Skeletal muscle satellite cell (primary cell): ENCODE measurements around the gene FANCC.
"Not testable (repeated sequence)": the region's sequence is repeated elsewhere in the genome, so short reads cannot be mapped to it uniquely, and the experiment has no call there.

ENCODE experiments used
- H3K27me3 ChIP-seq: 2 replicates; pipeline ENCODE4 v1.7.0; 2013; ENCODE audit warnings: low read length; ENCODE audit not compliant: control insufficient read depth, insufficient read depth
- H3K36me3 ChIP-seq: 2 replicates; pipeline ENCODE4 v1.7.0; 2013; ENCODE audit warnings: mild to moderate bottlenecking, control low read depth, low read length; ENCODE audit not compliant: insufficient read depth
- H3K4me1 ChIP-seq: 2 replicates; pipeline ENCODE4 v1.7.0; 2013; ENCODE audit warnings: low read length; ENCODE audit not compliant: control insufficient read depth, insufficient read depth
- H3K4me2 ChIP-seq: 2 replicates; pipeline ENCODE4 v1.7.0; 2013; ENCODE audit warnings: mild to moderate bottlenecking, low read length
- H3K4me3 ChIP-seq: 2 replicates; pipeline ENCODE4 v1.7.0; 2013; ENCODE audit warnings: low read length
- H3K9ac ChIP-seq: 2 replicates; pipeline ENCODE4 v1.7.0; 2013; ENCODE audit warnings: mild to moderate bottlenecking, low read depth, low read length, moderate library complexity
- H3K9me3 ChIP-seq: replicated peaks from 2 replicates; pipeline ENCODE4 v1.7.0; 2013; ENCODE audit warnings: mild to moderate bottlenecking, control low read depth, low read length

FANCC gene

DNA sequence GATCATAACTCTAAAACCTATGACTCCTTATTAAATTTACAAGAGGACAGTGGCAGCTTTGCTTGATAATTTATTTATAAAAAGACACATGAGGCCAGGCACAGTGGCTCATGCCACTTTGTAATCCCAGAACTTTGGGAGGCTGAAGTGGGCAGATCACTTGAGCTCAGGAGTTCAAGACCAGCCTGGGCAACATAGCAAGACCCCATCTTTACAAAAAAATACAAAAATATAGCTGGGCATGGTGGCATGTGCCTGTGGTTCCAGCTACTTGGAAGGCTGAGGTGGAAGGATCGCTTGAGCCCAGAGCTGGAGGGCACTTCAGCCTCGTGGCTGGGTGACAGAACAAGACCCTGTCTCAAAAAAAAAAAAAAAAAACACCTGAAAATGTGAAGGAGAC lies 114.5 kb downstream of the FANCC start:
- not testable (repeated sequence) for H3K36me3 ChIP-seq, H3K9me3 ChIP-seq, H3K9ac ChIP-seq, H3K4me2 ChIP-seq, H3K4me3 ChIP-seq, H3K27me3 ChIP-seq
- H3K4me1 ChIP-seq = peaks cover 18% of the 10 kb centered on the region

DNA sequence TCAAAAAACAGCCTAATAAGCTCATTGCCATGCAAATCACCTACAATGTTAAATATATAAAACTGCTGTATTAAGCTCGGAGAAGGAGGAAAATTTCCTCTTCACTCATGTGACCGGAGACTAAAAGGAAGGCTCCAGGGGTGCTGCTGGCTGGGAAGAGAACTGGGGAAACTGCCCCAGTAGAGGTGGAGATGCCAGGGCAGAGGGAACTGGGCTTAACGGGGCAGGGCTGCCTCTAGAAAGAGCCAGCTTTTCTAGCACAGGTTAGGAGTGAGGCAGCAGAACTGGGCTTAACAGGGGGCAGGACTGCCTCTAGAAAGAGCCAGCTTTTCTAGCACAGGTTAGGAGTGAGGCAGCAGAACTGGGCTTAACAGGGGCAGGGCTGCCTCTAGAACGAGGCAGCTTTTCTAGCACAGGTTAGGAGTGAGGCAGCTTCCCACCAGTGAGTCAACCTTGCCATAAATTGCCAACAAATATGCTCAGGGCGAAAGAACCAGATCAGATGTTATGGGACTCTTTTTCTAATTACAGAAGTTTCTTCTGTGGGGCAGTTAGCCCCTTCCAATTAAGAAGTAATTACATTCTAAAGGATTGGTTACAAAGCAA lies 115.3 kb downstream of the FANCC start:
- Histone ChIP-seq H3K9me3 (no peaks in the 10 kb centered on the region), H3K27me3 (no peaks in the 10 kb centered on the region), H3K9ac (no peak overlapping the region), H3K4me1 (peaks cover 27% of the 10 kb centered on the region), H3K4me2 (no peak overlapping the region), H3K36me3 (no peaks in the 10 kb centered on the region), H3K4me3 (no peak overlapping the region)

DNA sequence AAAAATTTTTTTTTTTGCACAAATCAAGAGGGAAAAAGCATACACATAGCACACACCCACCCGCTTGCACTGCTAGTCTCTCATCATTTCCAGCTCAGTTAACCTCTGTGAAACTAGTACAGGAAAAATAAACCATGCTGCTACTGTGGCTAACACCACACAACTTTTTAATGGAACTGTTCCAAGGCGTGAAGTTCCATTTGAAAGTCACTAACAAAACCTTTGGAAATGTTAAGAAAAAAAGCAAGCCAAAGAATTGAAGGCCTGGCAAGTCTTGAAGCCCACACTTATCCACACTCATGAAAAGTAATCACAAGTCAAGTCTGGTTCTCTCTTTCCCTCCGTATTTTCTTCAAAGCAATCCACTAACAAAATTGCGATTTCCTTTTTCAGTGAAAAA lies 116.3 kb downstream of the FANCC start:
- Histone ChIP-seq H3K36me3 (no peaks in the 10 kb centered on the region), H3K9ac (no peak overlapping the region), H3K4me2 (no peak overlapping the region), H3K4me1 (peaks cover 22% of the 10 kb centered on the region), H3K27me3 (no peaks in the 10 kb centered on the region), H3K4me3 (no peak overlapping the region), H3K9me3 (no peaks in the 10 kb centered on the region)

DNA sequence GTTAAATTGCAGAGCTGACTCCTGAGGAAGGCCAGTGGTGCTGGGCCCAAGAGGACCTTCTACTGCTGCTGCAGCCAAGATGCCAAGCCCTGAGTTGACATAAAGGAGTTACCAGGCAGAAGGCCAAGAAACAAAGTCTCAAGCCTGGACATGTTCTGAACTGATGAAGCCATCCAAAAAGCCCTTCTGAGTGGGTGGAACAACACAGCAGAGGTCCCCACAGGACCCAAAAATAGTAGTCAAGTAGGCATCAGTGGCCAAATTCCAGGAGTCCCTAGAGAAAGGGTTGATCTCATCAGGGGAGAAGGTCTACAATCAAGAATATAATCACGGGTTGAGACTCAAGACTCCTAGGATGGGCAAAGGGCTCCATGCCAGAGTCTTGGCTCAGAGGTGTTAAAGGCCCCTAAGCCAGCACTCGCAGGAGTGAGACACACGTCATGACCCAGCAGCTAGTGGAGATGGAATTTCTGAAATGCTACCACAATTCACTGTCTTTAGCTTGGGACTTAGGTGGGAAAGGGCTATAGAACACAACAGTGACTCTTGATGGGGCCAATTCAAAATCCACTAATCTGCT lies 119.7 kb downstream of the FANCC start:
- Histone ChIP-seq H3K4me3 (no peak overlapping the region), H3K4me2 (peak overlapping the region; percentile 20), H3K9me3 (no peaks in the 10 kb centered on the region)

DNA sequence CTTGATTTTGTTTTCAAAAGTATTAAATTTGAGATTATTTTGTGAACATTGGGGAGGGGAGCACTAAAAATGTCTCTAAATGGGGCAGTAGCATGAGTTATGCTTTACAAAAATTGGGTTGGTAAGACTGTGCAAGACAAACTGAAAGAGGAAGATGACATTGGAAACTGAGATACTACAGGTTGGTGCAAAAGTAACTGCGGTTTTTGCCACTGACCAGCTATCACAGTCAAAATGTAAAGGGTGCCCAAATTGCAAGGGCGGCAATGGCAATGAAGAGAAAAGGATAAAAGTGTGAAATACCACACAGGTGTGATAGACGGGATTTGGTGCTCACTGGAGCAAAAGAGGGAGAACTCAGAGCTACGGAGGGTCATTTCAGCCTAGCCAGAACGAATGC lies 124.0 kb downstream of the FANCC start:
- Histone ChIP-seq H3K36me3 (no peaks in the 10 kb centered on the region), H3K9me3 (no peaks in the 10 kb centered on the region), H3K4me3 (no peak overlapping the region), H3K4me1 (peaks cover 32% of the 10 kb centered on the region), H3K9ac (no peak overlapping the region), H3K4me2 (no peak overlapping the region), H3K27me3 (no peaks in the 10 kb centered on the region)

More for the DNA sequence above, 119.7 kb downstream of the FANCC start:
- no peak overlapping the region for H3K9ac ChIP-seq
- H3K27me3 ChIP-seq = no peaks in the 10 kb centered on the region
- H3K4me1 ChIP-seq = peaks cover 15% of the 10 kb centered on the region
- no peaks in the 10 kb centered on the region for H3K36me3 ChIP-seq

DNA sequence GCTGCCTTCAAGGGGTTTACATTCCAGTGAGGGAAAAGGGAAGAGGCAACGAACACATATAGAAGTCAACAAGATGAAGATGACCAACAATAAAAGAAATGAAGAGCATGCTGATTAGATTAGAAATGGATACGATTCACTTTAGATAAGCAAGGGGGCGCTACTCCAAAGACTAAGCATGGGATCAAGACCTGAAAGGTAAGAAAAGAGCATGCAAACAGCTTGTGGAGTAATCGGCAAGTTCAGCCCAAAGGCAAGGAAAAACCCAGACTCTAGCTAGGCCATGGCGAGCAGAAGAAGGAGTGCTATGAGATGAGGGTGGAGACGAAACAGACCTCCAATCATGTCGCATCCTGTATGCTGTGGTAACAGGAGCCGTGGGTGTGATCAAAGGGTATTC lies 124.4 kb downstream of the FANCC start:
- Histone ChIP-seq H3K4me3 (no peak overlapping the region), H3K9me3 (no peaks in the 10 kb centered on the region), H3K36me3 (no peaks in the 10 kb centered on the region), H3K27me3 (no peaks in the 10 kb centered on the region), H3K4me2 (no peak overlapping the region), H3K9ac (no peak overlapping the region), H3K4me1 (peaks cover 30% of the 10 kb centered on the region)

DNA sequence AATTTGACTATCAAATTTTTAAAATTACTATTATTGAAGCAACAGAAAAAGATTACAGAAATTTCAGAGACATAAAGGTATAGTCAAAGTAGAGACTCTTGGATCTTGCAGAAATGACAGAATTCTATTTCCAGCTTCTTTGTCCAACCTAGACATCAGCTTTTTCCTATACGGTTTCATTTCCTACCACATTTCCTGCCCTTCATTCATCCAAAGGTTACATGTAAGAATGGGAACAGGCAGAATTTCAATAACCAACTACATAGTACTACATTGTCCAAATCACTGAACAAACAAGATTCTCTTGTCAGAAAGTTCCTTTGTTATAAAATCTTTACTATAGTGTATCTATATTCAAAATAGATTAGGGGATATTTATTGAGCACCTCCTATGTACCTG lies 124.9 kb downstream of the FANCC start:
- no peaks in the 10 kb centered on the region for H3K9me3 ChIP-seq
- no peaks in the 10 kb centered on the region for H3K36me3 ChIP-seq
- H3K4me2 ChIP-seq = no peak overlapping the region
- no peak overlapping the region for H3K4me3 ChIP-seq
- H3K27me3 ChIP-seq = no peaks in the 10 kb centered on the region
- no peak overlapping the region for H3K9ac ChIP-seq
- peaks cover 25% of the 10 kb centered on the region for H3K4me1 ChIP-seq

DNA sequence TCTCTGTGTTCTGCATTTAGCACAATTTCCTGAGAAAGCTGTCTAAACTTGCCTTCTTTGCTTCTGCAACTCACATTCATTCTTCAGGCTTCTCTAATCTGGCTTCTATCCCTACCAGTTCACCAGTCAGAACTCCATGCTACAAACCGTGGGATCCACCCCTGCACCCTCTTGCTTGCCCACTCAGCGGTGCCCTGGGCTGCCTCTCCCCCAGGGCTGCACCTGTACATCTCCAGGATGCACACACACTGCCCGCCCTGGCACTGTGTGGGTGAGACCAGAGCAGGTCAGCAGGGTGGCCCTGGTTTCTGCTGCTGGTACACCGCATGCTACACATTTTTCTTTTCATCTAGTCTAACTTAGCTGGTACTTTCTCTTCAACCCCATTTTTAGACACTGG lies 127.1 kb downstream of the FANCC start:
- no peak overlapping the region for H3K4me2 ChIP-seq
- H3K9me3 ChIP-seq = no peaks in the 10 kb centered on the region
- peaks cover 20% of the 10 kb centered on the region for H3K4me1 ChIP-seq
- H3K27me3 ChIP-seq = no peaks in the 10 kb centered on the region
- no peak overlapping the region for H3K4me3 ChIP-seq
- H3K9ac ChIP-seq = no peak overlapping the region
- H3K36me3 ChIP-seq = no peaks in the 10 kb centered on the region

DNA sequence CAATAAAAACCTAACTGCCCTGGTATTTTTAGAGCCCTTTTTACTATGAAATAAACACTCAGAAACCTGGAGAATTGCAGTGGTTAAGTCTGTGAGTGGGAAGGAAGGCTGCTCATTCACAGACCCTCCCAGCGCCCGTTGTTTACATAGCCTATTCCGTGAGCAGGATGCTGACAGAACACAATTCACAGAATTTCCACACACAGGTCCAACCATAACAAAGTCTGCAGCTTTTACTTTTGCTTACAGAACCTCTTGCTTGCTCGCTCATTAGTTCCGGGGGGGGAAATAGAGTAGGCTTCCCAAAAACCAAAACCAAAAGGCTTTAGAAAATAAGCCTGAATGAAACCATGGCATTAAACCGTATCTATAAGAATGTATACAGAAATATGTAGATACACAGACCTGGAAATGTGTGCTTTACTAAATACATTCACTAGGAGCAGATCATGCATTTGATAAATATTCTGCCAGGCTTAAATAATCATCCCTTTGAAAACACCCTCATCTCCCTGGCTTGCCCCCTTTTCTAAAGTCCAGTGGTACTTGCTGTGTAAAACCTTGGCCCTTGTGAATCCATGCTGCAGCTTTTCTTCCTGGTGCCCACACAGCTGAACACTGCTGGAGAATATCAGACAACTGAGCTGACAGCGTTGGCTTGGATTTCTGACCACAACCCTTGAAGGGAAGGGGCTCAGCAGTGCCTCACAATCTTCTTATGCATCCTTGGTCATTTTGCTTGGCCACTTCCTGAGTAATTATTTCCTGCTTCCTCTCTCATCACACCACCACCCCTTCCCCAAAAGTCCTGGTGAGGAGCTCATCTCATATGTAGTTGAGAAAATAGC lies 128.0 kb downstream of the FANCC start:
- H3K9me3 ChIP-seq = no peaks in the 10 kb centered on the region
- peak overlapping the region; percentile 68 for H3K4me2 ChIP-seq
- H3K4me3 ChIP-seq = peak overlapping the region; percentile 30
- H3K4me1 ChIP-seq = peaks cover 20% of the 10 kb centered on the region
- no peaks in the 10 kb centered on the region for H3K36me3 ChIP-seq
- peak overlapping the region; percentile 10 for H3K9ac ChIP-seq
- no peaks in the 10 kb centered on the region for H3K27me3 ChIP-seq

DNA sequence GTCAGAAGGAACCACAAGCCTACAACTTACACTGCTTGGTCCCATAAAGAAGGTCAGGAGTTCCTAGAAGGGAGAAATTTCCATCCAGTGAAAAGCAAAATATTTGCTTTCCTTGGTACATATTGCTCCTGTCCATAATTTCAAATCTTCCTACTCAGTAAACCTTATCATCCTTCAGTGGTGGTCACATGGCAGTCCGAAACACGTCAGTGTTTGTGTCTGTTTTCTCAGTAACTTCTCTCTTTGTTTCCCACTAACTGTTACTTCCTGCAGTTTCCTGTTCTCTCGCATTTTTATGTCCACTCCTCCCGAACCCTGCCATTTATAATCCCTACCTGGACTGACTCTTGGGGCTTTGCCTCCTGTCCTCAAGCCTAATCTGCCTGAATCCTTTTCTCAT lies 129.1 kb downstream of the FANCC start:
- no peak overlapping the region for H3K4me2 ChIP-seq
- peaks cover 20% of the 10 kb centered on the region for H3K4me1 ChIP-seq
- no peak overlapping the region for H3K4me3 ChIP-seq
- peak overlapping the region; percentile 10 for H3K9ac ChIP-seq
- no peaks in the 10 kb centered on the region for H3K36me3 ChIP-seq
- H3K9me3 ChIP-seq = no peaks in the 10 kb centered on the region
- no peaks in the 10 kb centered on the region for H3K27me3 ChIP-seq

DNA sequence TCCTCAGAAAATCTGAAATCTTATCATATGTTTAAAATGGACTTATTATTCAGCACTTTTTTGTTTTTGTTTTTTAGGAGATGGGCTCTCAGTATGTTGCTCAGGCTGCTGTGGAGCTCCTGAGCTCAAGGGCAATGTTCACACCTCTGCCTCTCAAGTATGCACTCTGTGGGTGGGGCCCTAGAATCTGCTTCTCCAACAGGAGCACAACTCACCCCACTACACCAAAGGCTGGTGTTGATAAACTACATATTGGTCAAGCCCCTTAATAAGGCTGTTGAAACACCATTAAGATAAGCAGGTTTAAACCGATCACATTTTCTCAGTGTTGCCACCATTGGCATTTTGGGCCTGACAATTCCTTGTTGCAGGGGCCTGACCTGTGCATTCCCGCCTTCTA lies 131.6 kb downstream of the FANCC start:
- H3K4me1 ChIP-seq = peaks cover 20% of the 10 kb centered on the region
- H3K4me2 ChIP-seq = no peak overlapping the region
- H3K4me3 ChIP-seq = no peak overlapping the region
- H3K36me3 ChIP-seq = no peaks in the 10 kb centered on the region
- H3K27me3 ChIP-seq = no peaks in the 10 kb centered on the region
- no peak overlapping the region for H3K9ac ChIP-seq
- no peaks in the 10 kb centered on the region for H3K9me3 ChIP-seq
